ENCODE measurements around the gene TUBG2. TPM values are rescaled to one million over a fixed set of nuclear protein-coding genes. Genes with fewer than 3 reads are reported as not detected.

Gene TUBG2
- total RNA-seq, 2 experiments from 2014 or later: 7.1 to 7.8 TPM

GRCh38 chr17:42669977-42670788, 11.1 kb downstream of the TUBG2 start:
- H3K4me1 Mint-ChIP-seq: peaks cover 14% of the 10 kb centered on the region
- H3K36me3 Mint-ChIP-seq: peaks cover 5% of the 10 kb centered on the region
- no peaks in the 10 kb centered on the region for H3K9me3 Mint-ChIP-seq
- DNase-seq: peak; percentile 61
- H3K27me3 Mint-ChIP-seq: peaks cover 62% of the 10 kb centered on the region
- H3K4me3 Mint-ChIP-seq: peak overlapping the region; percentile 58
- H3K27ac Mint-ChIP-seq: no peak overlapping the region

- Mint-ChIP-seq H3K36me3 (peaks cover 1% of the 10 kb centered on the region), H3K27ac (no peak overlapping the region), H3K4me1 (peaks cover 14% of the 10 kb centered on the region), H3K4me3 (no peak overlapping the region), H3K27me3 (peaks cover 66% of the 10 kb centered on the region), H3K9me3 (no peaks in the 10 kb centered on the region)
- DNase-seq: no peak
These were observed 11.9 kb downstream of the TUBG2 start for GRCh38 chr17:42670789-42671657.

- Mint-ChIP-seq H3K36me3 (peaks cover 1% of the 10 kb centered on the region), H3K27ac (no peak overlapping the region), H3K9me3 (no peaks in the 10 kb centered on the region), H3K4me3 (no peak overlapping the region), H3K4me1 (peaks cover 14% of the 10 kb centered on the region), H3K27me3 (peaks cover 74% of the 10 kb centered on the region)
- no peak for DNase-seq
These were observed 13.0 kb downstream of the TUBG2 start for GRCh38 chr17:42672038-42672437.

- H3K27me3 Mint-ChIP-seq: peaks cover 74% of the 10 kb centered on the region
These were observed 14.3 kb downstream of the TUBG2 start for GRCh38 chr17:42673266-42673884.

GRCh38 chr17:42673885-42674754, 15.0 kb downstream of the TUBG2 start:
- DNase-seq: no peak
- Mint-ChIP-seq H3K36me3 (no peaks in the 10 kb centered on the region), H3K4me1 (peaks cover 29% of the 10 kb centered on the region), H3K27ac (no peak overlapping the region), H3K27me3 (peaks cover 67% of the 10 kb centered on the region), H3K4me3 (no peak overlapping the region), H3K9me3 (no peaks in the 10 kb centered on the region)

More at GRCh38 chr17:42673266-42673884, 14.3 kb downstream of the TUBG2 start:
- no peak overlapping the region for H3K4me3 Mint-ChIP-seq
- H3K9me3 Mint-ChIP-seq: no peaks in the 10 kb centered on the region
- H3K36me3 Mint-ChIP-seq: peaks cover 1% of the 10 kb centered on the region
- no peak for DNase-seq
- H3K4me1 Mint-ChIP-seq: peaks cover 22% of the 10 kb centered on the region
- no peak overlapping the region for H3K27ac Mint-ChIP-seq

GRCh38 chr17:42674755-42675347, 15.8 kb downstream of the TUBG2 start:
- H3K36me3 Mint-ChIP-seq: no peaks in the 10 kb centered on the region
- no peak overlapping the region for H3K27ac Mint-ChIP-seq
- H3K4me3 Mint-ChIP-seq: no peak overlapping the region
- no peak for DNase-seq
- no peaks in the 10 kb centered on the region for H3K9me3 Mint-ChIP-seq
- peaks cover 34% of the 10 kb centered on the region for H3K4me1 Mint-ChIP-seq
- H3K27me3 Mint-ChIP-seq: peaks cover 62% of the 10 kb centered on the region

GRCh38 chr17:42675348-42675964, 16.4 kb downstream of the TUBG2 start:
- Mint-ChIP-seq H3K27ac (no peak overlapping the region), H3K36me3 (no peaks in the 10 kb centered on the region), H3K4me3 (no peak overlapping the region), H3K27me3 (peaks cover 63% of the 10 kb centered on the region), H3K4me1 (peaks cover 34% of the 10 kb centered on the region), H3K9me3 (no peaks in the 10 kb centered on the region)
- no peak for DNase-seq

- peaks cover 35% of the 10 kb centered on the region for H3K4me1 Mint-ChIP-seq
- DNase-seq: no peak
These were observed 16.9 kb downstream of the TUBG2 start for GRCh38 chr17:42675965-42676423.

GRCh38 chr17:42676424-42677011, 17.4 kb downstream of the TUBG2 start, which contains the start of gene PLEKHH3:
Gene PLEKHH3 (minus strand): TSS chr17:42676994. CDS start chr17:42676563, 431 bp downstream.
- peaks cover 61% of the 10 kb centered on the region for H3K27me3 Mint-ChIP-seq
- no peak for DNase-seq
- peaks cover 38% of the 10 kb centered on the region for H3K4me1 Mint-ChIP-seq
- peak within 1 kb of the TSS; percentile 60 for H3K27ac Mint-ChIP-seq
- H3K9me3 Mint-ChIP-seq: no peaks in the 10 kb centered on the region
- H3K4me3 Mint-ChIP-seq: peak within 1 kb of the TSS; percentile 78
- no peaks in the 10 kb centered on the region for H3K36me3 Mint-ChIP-seq

More at GRCh38 chr17:42675965-42676423, 16.9 kb downstream of the TUBG2 start:
- Mint-ChIP-seq H3K27me3 (peaks cover 61% of the 10 kb centered on the region), H3K27ac (no peak overlapping the region), H3K36me3 (no peaks in the 10 kb centered on the region), H3K4me3 (peak overlapping the region; percentile 69), H3K9me3 (no peaks in the 10 kb centered on the region)

GRCh38 chr17:42677012-42677857, 18.2 kb downstream of the TUBG2 start:
- Mint-ChIP-seq H3K4me1 (peaks cover 43% of the 10 kb centered on the region), H3K9me3 (no peaks in the 10 kb centered on the region), H3K27me3 (peaks cover 63% of the 10 kb centered on the region), H3K4me3 (peak overlapping the region; percentile 78), H3K36me3 (no peaks in the 10 kb centered on the region), H3K27ac (peak overlapping the region; percentile 60)
- peak; percentile 96 for DNase-seq

- no peaks in the 10 kb centered on the region for H3K36me3 Mint-ChIP-seq
- peak; percentile 81 for DNase-seq
- no peaks in the 10 kb centered on the region for H3K9me3 Mint-ChIP-seq
- peak overlapping the region; percentile 80 for H3K4me3 Mint-ChIP-seq
- H3K4me1 Mint-ChIP-seq: peaks cover 49% of the 10 kb centered on the region
- peak overlapping the region; percentile 71 for H3K27ac Mint-ChIP-seq
- H3K27me3 Mint-ChIP-seq: peaks cover 63% of the 10 kb centered on the region
These were observed 19.1 kb downstream of the TUBG2 start for GRCh38 chr17:42677921-42678781.

All from activated naive CD8-positive, alpha-beta T cell treated with anti-CD3 and anti-CD28 coated beads for 36 hours (primary cell).